Measurements from ENCODE around the gene NCKAP5.

The NCKAP5 gene

GRCh38 chr2:133194777-133195335, 373.4 kb downstream of the NCKAP5 start:
- peaks cover 7% of the 10 kb centered on the region for H3K27me3 ChIP-seq (ENCODE audit: insufficient read depth, low read length, poor library complexity)
- no peak for TF ChIP-seq CTCF (IDR thresholded peaks at IDR 0.05; ENCODE audit: borderline replicate concordance, extremely low read depth, low read length, poor library complexity, severe bottlenecking)
- TF ChIP-seq EZH2 (IDR thresholded peaks at IDR 0.05; ENCODE audit: borderline replicate concordance, low read depth, low read length, severe bottlenecking): no peak
- H4K20me1 ChIP-seq (ENCODE audit: insufficient read depth, low read length): no peaks in the 10 kb centered on the region
- no peaks in the 10 kb centered on the region for H3K9me3 ChIP-seq (ENCODE audit: insufficient read depth, low read length, severe bottlenecking)
- DNase-seq (no peak), ATAC-seq (ENCODE audit: insufficient read depth, low read depth) (no peak)
- no peaks in the 10 kb centered on the region for H3K79me2 ChIP-seq (ENCODE audit: insufficient read depth, low read length)
- no peak overlapping the region for H3K9ac ChIP-seq (ENCODE audit: low read depth, low read length)
- no peaks in the 10 kb centered on the region for H3K36me3 ChIP-seq (ENCODE audit: insufficient read depth, low read length)
- H3K4me1 ChIP-seq (ENCODE audit: insufficient read depth, low read length): no peaks in the 10 kb centered on the region
- no peak overlapping the region for H2AFZ ChIP-seq (ENCODE audit: low read depth, low read length)
- no peak overlapping the region for H3K4me2 ChIP-seq (ENCODE audit: insufficient read depth, low read length)
- H3K4me3 ChIP-seq (ENCODE audit: low read depth in 1 of 2, low read length in 2 of 2): no peak overlapping the region
- H3K27ac ChIP-seq (ENCODE audit: low read length): no peak overlapping the region

GRCh38 chr2:133194362-133194655, 374.0 kb downstream of the NCKAP5 start:
- no peaks in the 10 kb centered on the region for H3K4me1 ChIP-seq (ENCODE audit: insufficient read depth, low read length)
- DNase-seq: no peak
- H3K4me3 ChIP-seq (ENCODE audit: low read depth in 1 of 2, low read length in 2 of 2): no peak overlapping the region
- no peak for ATAC-seq (ENCODE audit: insufficient read depth, low read depth)
- no peaks in the 10 kb centered on the region for H3K36me3 ChIP-seq (ENCODE audit: insufficient read depth, low read length)
- H2AFZ ChIP-seq (ENCODE audit: low read depth, low read length): no peak overlapping the region
- H3K27me3 ChIP-seq (ENCODE audit: insufficient read depth, low read length, poor library complexity): peaks cover 7% of the 10 kb centered on the region
- no peak overlapping the region for H3K4me2 ChIP-seq (ENCODE audit: insufficient read depth, low read length)
- no peaks in the 10 kb centered on the region for H3K79me2 ChIP-seq (ENCODE audit: insufficient read depth, low read length)
- no peak overlapping the region for H3K9ac ChIP-seq (ENCODE audit: low read depth, low read length)
- no peaks in the 10 kb centered on the region for H3K9me3 ChIP-seq (ENCODE audit: insufficient read depth, low read length, severe bottlenecking)
- TF ChIP-seq CTCF (IDR thresholded peaks at IDR 0.05; ENCODE audit: borderline replicate concordance, extremely low read depth, low read length, poor library complexity, severe bottlenecking) (no peak), EZH2 (IDR thresholded peaks at IDR 0.05; ENCODE audit: borderline replicate concordance, low read depth, low read length, severe bottlenecking) (no peak)
- no peak overlapping the region for H3K27ac ChIP-seq (ENCODE audit: low read length)
- H4K20me1 ChIP-seq (ENCODE audit: insufficient read depth, low read length): no peaks in the 10 kb centered on the region

- DNase-seq (no peak), ATAC-seq (ENCODE audit: insufficient read depth, low read depth) (no peak)
- H3K4me2 ChIP-seq (ENCODE audit: insufficient read depth, low read length): no peak overlapping the region
- H3K27ac ChIP-seq (ENCODE audit: low read length): no peak overlapping the region
- no peaks in the 10 kb centered on the region for H4K20me1 ChIP-seq (ENCODE audit: insufficient read depth, low read length)
- H3K4me1 ChIP-seq (ENCODE audit: insufficient read depth, low read length): no peaks in the 10 kb centered on the region
- H3K79me2 ChIP-seq (ENCODE audit: insufficient read depth, low read length): no peaks in the 10 kb centered on the region
- no peak overlapping the region for H3K9ac ChIP-seq (ENCODE audit: low read depth, low read length)
- H3K9me3 ChIP-seq (ENCODE audit: insufficient read depth, low read length, severe bottlenecking): no peaks in the 10 kb centered on the region
- no peak overlapping the region for H3K4me3 ChIP-seq (ENCODE audit: low read depth in 1 of 2, low read length in 2 of 2)
- TF ChIP-seq EZH2 (IDR thresholded peaks at IDR 0.05; ENCODE audit: borderline replicate concordance, low read depth, low read length, severe bottlenecking) (no peak), CTCF (IDR thresholded peaks at IDR 0.05; ENCODE audit: borderline replicate concordance, extremely low read depth, low read length, poor library complexity, severe bottlenecking) (no peak)
- H2AFZ ChIP-seq (ENCODE audit: low read depth, low read length): no peak overlapping the region
- no peaks in the 10 kb centered on the region for H3K36me3 ChIP-seq (ENCODE audit: insufficient read depth, low read length)
- H3K27me3 ChIP-seq (ENCODE audit: insufficient read depth, low read length, poor library complexity): peaks cover 7% of the 10 kb centered on the region
These were observed 374.5 kb downstream of the NCKAP5 start for GRCh38 chr2:133193544-133194361.

Measured in DND-41 (cell line).